Measurements from ENCODE around the gene COL11A1.

The COL11A1 gene

DNA sequence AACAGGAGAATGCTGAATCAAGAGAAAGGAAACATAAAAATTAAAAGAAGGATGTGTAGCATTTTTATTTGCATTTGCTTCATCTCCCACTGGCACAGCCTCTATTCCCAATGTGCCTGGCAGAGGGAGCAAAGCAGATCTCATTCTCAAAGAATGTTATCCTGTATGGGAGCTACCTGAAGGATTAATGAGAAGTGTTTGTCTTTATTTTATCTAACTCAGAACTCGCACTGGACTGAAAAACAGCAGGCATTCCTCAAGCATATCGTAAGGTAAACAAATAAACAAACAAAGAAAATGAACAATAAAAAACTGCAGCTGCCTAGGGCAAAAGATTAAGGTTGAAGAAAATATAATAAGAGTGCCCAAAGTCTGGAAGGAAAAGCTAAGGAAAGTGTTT, 12.7 kb upstream of the COL11A1 start:
- Histone ChIP-seq H3K79me2 (ENCODE audit: insufficient read depth, low read length) (no peaks in the 10 kb centered on the region), H3K9ac (ENCODE audit: low read depth, low read length) (no peak overlapping the region), H3K4me2 (ENCODE audit: insufficient read depth, low read length) (no peak overlapping the region), H3K4me3 (ENCODE audit: low read depth in 1 of 2, low read length in 2 of 2) (no peak overlapping the region), H3K4me1 (ENCODE audit: insufficient read depth, low read length) (no peaks in the 10 kb centered on the region), H3K27ac (ENCODE audit: low read length) (no peak overlapping the region), H2AFZ (ENCODE audit: low read depth, low read length) (no peak overlapping the region), H4K20me1 (ENCODE audit: insufficient read depth, low read length) (no peaks in the 10 kb centered on the region), H3K9me3 (ENCODE audit: insufficient read depth, low read length, severe bottlenecking) (no peaks in the 10 kb centered on the region), H3K36me3 (ENCODE audit: insufficient read depth, low read length) (no peaks in the 10 kb centered on the region), H3K27me3 (ENCODE audit: insufficient read depth, low read length, poor library complexity) (no peaks in the 10 kb centered on the region)
- DNase-seq (no peak), ATAC-seq (ENCODE audit: insufficient read depth, low read depth) (no peak)
- TF ChIP-seq, protein P1, sequence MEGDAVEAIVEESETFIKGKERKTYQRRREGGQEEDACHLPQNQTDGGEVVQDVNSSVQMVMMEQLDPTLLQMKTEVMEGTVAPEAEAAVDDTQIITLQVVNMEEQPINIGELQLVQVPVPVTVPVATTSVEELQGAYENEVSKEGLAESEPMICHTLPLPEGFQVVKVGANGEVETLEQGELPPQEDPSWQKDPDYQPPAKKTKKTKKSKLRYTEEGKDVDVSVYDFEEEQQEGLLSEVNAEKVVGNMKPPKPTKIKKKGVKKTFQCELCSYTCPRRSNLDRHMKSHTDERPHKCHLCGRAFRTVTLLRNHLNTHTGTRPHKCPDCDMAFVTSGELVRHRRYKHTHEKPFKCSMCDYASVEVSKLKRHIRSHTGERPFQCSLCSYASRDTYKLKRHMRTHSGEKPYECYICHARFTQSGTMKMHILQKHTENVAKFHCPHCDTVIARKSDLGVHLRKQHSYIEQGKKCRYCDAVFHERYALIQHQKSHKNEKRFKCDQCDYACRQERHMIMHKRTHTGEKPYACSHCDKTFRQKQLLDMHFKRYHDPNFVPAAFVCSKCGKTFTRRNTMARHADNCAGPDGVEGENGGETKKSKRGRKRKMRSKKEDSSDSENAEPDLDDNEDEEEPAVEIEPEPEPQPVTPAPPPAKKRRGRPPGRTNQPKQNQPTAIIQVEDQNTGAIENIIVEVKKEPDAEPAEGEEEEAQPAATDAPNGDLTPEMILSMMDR (IDR thresholded peaks at IDR 0.05; ENCODE audit: borderline replicate concordance, extremely low read depth, low read length, poor library complexity, severe bottlenecking): no peak
- TF ChIP-seq EZH2 (IDR thresholded peaks at IDR 0.05; ENCODE audit: borderline replicate concordance, low read depth, low read length, severe bottlenecking): no peak

DNA sequence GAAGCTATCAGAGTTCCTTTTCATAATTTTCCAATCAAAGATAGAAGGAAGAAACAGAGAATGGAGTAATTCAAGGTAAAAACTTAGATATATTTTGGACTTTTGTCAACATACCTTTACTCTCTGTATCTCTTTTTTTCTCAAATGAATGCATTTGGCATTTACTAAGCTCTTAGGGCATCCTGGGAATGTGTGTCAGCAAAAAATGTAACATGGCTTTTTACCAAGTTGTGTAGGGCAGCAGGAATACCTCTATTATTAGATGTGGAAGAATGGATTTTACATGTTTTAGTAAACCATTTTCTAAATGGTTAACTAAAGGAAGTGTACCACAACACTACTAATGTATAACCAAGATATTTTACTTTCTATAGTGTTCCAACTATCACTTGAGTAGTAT, 4.2 kb upstream of the COL11A1 start:
- Histone ChIP-seq H2AFZ (ENCODE audit: low read depth, low read length) (no peak overlapping the region), H3K4me2 (ENCODE audit: insufficient read depth, low read length) (no peak overlapping the region), H3K4me3 (ENCODE audit: low read depth in 1 of 2, low read length in 2 of 2) (no peak overlapping the region), H3K79me2 (ENCODE audit: insufficient read depth, low read length) (no peaks in the 10 kb centered on the region), H3K27ac (ENCODE audit: low read length) (no peak overlapping the region), H3K9me3 (ENCODE audit: insufficient read depth, low read length, severe bottlenecking) (no peaks in the 10 kb centered on the region), H3K4me1 (ENCODE audit: insufficient read depth, low read length) (no peaks in the 10 kb centered on the region), H3K27me3 (ENCODE audit: insufficient read depth, low read length, poor library complexity) (no peaks in the 10 kb centered on the region), H3K36me3 (ENCODE audit: insufficient read depth, low read length) (no peaks in the 10 kb centered on the region), H3K9ac (ENCODE audit: low read depth, low read length) (no peak overlapping the region), H4K20me1 (ENCODE audit: insufficient read depth, low read length) (no peaks in the 10 kb centered on the region)
- TF ChIP-seq, protein P1 (IDR thresholded peaks at IDR 0.05; ENCODE audit: borderline replicate concordance, extremely low read depth, low read length, poor library complexity, severe bottlenecking): no peak
- no peak for TF ChIP-seq EZH2 (IDR thresholded peaks at IDR 0.05; ENCODE audit: borderline replicate concordance, low read depth, low read length, severe bottlenecking)
- no peak for DNase-seq
- ATAC-seq (ENCODE audit: insufficient read depth, low read depth): no peak

DNA sequence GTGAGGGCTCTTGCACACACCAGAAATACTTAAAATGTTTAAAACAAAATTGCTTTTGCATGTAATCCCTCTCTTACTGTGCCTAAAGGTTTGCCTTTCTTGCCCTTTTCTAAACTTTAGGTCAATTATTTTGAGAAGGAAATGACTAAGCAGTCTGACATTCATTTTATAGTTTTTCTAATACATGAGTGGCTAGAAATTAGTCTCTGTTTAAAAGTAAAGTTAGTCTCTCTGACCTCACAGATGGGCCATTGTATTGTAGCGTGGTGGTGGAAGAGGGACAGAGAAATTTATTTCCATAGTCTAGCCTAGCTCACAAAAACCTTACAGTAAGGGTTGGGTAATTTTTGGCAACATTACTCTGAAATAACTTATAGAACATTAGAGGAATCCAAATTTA, 3.6 kb upstream of the COL11A1 start:
- no peaks in the 10 kb centered on the region for H3K9me3 ChIP-seq (ENCODE audit: insufficient read depth, low read length, severe bottlenecking)
- H3K27me3 ChIP-seq (ENCODE audit: insufficient read depth, low read length, poor library complexity): no peaks in the 10 kb centered on the region
- no peaks in the 10 kb centered on the region for H3K79me2 ChIP-seq (ENCODE audit: insufficient read depth, low read length)
- no peaks in the 10 kb centered on the region for H3K4me1 ChIP-seq (ENCODE audit: insufficient read depth, low read length)
- H4K20me1 ChIP-seq (ENCODE audit: insufficient read depth, low read length): no peaks in the 10 kb centered on the region
- no peak overlapping the region for H3K27ac ChIP-seq (ENCODE audit: low read length)
- H3K4me2 ChIP-seq (ENCODE audit: insufficient read depth, low read length): no peak overlapping the region
- DNase-seq (no peak), ATAC-seq (ENCODE audit: insufficient read depth, low read depth) (no peak)
- no peak overlapping the region for H2AFZ ChIP-seq (ENCODE audit: low read depth, low read length)
- H3K36me3 ChIP-seq (ENCODE audit: insufficient read depth, low read length): no peaks in the 10 kb centered on the region
- H3K9ac ChIP-seq (ENCODE audit: low read depth, low read length): no peak overlapping the region
- H3K4me3 ChIP-seq (ENCODE audit: low read depth in 1 of 2, low read length in 2 of 2): no peak overlapping the region
- TF ChIP-seq, protein P1 (IDR thresholded peaks at IDR 0.05; ENCODE audit: borderline replicate concordance, extremely low read depth, low read length, poor library complexity, severe bottlenecking): no peak
- no peak for TF ChIP-seq EZH2 (IDR thresholded peaks at IDR 0.05; ENCODE audit: borderline replicate concordance, low read depth, low read length, severe bottlenecking)

DNA sequence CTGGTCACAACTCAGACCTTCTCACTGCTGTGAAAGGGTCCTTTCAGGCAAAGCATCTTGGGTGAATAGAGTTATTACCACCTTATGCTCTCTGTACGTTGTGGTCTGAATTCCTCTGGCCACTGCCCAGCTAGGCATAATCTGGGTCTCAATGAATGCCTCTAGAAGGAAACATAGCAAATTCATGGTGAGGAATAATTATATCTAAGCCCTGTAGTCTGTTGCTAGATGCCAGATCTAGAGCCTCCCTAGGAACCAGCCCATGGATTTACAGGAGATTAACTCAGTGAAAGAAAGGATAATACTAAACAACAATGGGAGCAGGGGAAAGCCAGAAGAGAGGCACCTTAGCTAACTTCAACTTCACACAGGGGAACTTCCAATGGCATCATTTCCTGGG, 2.4 kb upstream of the COL11A1 start:
- no peak overlapping the region for H3K9ac ChIP-seq (ENCODE audit: low read depth, low read length)
- H4K20me1 ChIP-seq (ENCODE audit: insufficient read depth, low read length): no peaks in the 10 kb centered on the region
- no peak for DNase-seq
- H3K4me2 ChIP-seq (ENCODE audit: insufficient read depth, low read length): no peak overlapping the region
- H3K4me1 ChIP-seq (ENCODE audit: insufficient read depth, low read length): no peaks in the 10 kb centered on the region
- H3K27ac ChIP-seq (ENCODE audit: low read length): no peak overlapping the region
- H3K79me2 ChIP-seq (ENCODE audit: insufficient read depth, low read length): no peaks in the 10 kb centered on the region
- ATAC-seq (ENCODE audit: insufficient read depth, low read depth): no peak
- no peak overlapping the region for H2AFZ ChIP-seq (ENCODE audit: low read depth, low read length)
- TF ChIP-seq EZH2 (IDR thresholded peaks at IDR 0.05; ENCODE audit: borderline replicate concordance, low read depth, low read length, severe bottlenecking): no peak
- TF ChIP-seq, protein P1 (IDR thresholded peaks at IDR 0.05; ENCODE audit: borderline replicate concordance, extremely low read depth, low read length, poor library complexity, severe bottlenecking): no peak
- H3K27me3 ChIP-seq (ENCODE audit: insufficient read depth, low read length, poor library complexity): no peaks in the 10 kb centered on the region
- no peak overlapping the region for H3K4me3 ChIP-seq (ENCODE audit: low read depth in 1 of 2, low read length in 2 of 2)
- no peaks in the 10 kb centered on the region for H3K36me3 ChIP-seq (ENCODE audit: insufficient read depth, low read length)
- no peaks in the 10 kb centered on the region for H3K9me3 ChIP-seq (ENCODE audit: insufficient read depth, low read length, severe bottlenecking)

All from DND-41 (cell line).